Large intestine (tissue), 3 donors: Measurements from ENCODE around the gene S100A13. TPM values are rescaled to one million over a fixed set of nuclear protein-coding genes. Genes with fewer than 3 reads are reported as not detected.

Experiments
- DNase-seq, 2 donors: peaks; one replicate each; pipeline versions ENCODE4 v3.0.0 to v3.0.0-alpha.2; 2013
- H3K27ac ChIP-seq: one replicate; pipeline ENCODE4 v1.5.1; 2013; ENCODE audit warnings: low read length
- H3K27me3 ChIP-seq: 2 replicates; pipeline ENCODE4 v1.6.1; 2013; ENCODE audit warnings: low read length; ENCODE audit not compliant: control insufficient read depth, insufficient read depth
- H3K36me3 ChIP-seq: 2 replicates; pipeline ENCODE4 v1.6.1; 2013; ENCODE audit warnings: low read length; ENCODE audit not compliant: control insufficient read depth, insufficient read depth
- H3K4me1 ChIP-seq: one replicate; pipeline ENCODE4 v1.6.1; 2013; ENCODE audit warnings: low read length; ENCODE audit not compliant: control insufficient read depth, insufficient read depth
- H3K4me3 ChIP-seq: one replicate; pipeline ENCODE4 v1.5.1; 2013; ENCODE audit warnings: low read length
- H3K9me3 ChIP-seq: one replicate; pipeline ENCODE4 v1.6.1; 2013; ENCODE audit warnings: mild to moderate bottlenecking, low read depth, low read length, moderate library complexity; ENCODE audit not compliant: control insufficient read depth
- WGBS: methylation state at CpG from one replicate; pipeline ENCODE4 v1.1.5; 2013; ENCODE audit warnings: low lambda C conversion rate; ENCODE audit not compliant: insufficient coverage; 5-methylcytosine and 5-hydroxymethylcytosine counted together
- polyA plus RNA-seq: library from polyadenylated mRNA; unstranded; fragments of 120-200 nt; gene quantifications from one replicate; pipeline ENCODE4 v1.2.1, GENCODE V29; 2013

Gene S100A13
- polyA plus RNA-seq, 1 donor: 77.2 TPM

DNA sequence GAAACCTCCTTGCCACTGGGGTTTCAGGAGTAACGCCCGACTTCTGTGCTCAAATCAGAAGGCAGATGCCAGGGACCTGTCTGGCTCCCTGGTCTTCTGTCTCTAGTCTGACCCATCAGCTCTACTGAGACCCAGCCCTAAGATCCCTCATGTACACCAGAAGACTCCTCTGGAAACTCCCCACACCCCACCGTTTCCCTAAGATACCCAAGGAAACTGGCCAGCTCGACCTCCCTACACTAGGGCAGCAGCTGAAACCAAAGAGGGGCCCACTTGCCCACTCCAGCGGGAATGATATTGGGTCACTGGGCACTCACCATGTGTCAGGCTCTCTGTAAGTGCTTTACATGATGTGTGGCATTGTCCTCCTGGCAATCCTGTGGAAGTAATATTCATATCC, 13.9 kb downstream of the S100A13 start:
- DNase-seq: no peak
- Histone ChIP-seq H3K4me3 (peak overlapping the region; percentile 76), H3K36me3 (no peaks in the 10 kb centered on the region), H3K9me3 (no peaks in the 10 kb centered on the region), H3K4me1 (peaks cover 70% of the 10 kb centered on the region), H3K27me3 (no peaks in the 10 kb centered on the region), H3K27ac (peak overlapping the region; percentile 94)
- no CpG with 5 or more reads among the region's 5 CpGs for WGBS

DNA sequence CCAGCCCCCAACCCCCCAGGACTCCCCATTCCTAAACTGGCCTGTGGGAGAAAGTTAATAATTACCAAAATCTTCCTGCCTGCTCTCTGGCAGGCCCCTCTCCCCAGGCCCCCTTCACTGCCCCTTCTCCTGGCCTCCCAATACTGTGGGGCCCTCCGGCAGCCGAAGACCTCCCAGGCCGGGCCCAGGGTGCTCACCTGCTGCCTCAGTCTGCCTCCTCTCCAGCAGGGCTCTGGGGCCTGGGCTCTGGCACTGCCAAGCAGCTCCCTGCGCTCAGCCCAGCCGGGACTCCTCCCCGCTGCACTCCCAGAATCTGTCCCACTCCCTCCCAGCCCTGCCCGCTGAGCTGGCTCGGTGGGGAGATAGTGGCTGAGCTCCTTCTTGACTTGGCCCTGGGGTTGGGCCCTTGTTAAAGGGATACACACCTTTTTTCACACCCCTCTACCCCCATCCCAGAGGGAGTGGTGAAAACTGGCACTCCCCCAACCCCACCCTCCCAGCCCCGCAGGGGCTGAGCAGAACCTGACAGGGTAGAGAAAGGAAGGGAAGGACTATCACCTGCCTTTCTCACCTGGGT, 14.5 kb downstream of the S100A13 start, which contains the start of gene S100A16:
TSS of gene S100A16 (minus strand) at position 383 of the 577 bp plus-strand sequence. CDS start 4,986 bp downstream, outside the sequence.
- Histone ChIP-seq H3K27me3 (no peaks in the 10 kb centered on the region), H3K9me3 (peaks cover 4% of the 10 kb centered on the region), H3K4me3 (peak within 1 kb of the TSS; percentile 76), H3K36me3 (peaks cover 3% of the 10 kb centered on the region), H3K27ac (peak within 1 kb of the TSS; percentile 94), H3K4me1 (peaks cover 75% of the 10 kb centered on the region)
- DNase-seq: peak; percentile 81 to 94
- WGBS: no CpG with 5 or more reads among the region's 9 CpGs

DNA sequence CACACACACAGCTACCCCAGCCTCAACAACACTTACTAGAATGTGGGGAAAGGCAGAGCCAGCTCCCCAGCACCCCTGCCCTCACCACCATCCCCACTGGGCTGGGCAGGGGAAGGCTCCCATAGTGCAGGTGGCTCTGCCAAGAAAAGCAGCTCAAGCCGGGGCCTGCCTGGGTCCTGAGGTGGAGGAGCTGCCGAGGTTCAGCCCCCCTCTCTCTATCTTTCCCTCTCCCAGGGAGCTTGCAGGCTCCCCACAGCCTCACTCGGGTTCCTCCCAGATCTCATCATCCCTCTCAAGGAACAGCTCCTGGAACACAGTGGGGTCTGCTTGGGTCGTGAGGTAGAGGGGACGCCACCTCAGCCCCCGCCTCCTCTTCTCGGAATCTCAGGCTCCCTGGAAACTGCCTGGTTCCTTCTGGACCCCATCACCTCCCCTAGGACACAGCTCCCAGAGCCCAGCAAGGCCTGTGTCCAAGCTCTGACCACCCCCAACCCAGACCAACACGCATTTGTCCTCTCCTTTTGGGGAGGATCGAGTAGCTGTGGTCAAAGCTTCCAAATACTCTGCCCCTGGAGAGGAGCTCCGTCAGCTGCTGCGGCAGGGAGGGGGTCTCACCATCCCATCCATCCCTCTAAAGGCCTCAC, 15.1 kb downstream of the S100A13 start:
- Histone ChIP-seq H3K36me3 (peaks cover 10% of the 10 kb centered on the region), H3K9me3 (peaks cover 4% of the 10 kb centered on the region), H3K27ac (peak overlapping the region; percentile 94), H3K4me1 (peaks cover 72% of the 10 kb centered on the region), H3K27me3 (no peaks in the 10 kb centered on the region), H3K4me3 (peak overlapping the region; percentile 76)
- DNase-seq: peak in 1 of 2 donors; percentile 66
- WGBS: no CpG with 5 or more reads among the region's 11 CpGs

DNA sequence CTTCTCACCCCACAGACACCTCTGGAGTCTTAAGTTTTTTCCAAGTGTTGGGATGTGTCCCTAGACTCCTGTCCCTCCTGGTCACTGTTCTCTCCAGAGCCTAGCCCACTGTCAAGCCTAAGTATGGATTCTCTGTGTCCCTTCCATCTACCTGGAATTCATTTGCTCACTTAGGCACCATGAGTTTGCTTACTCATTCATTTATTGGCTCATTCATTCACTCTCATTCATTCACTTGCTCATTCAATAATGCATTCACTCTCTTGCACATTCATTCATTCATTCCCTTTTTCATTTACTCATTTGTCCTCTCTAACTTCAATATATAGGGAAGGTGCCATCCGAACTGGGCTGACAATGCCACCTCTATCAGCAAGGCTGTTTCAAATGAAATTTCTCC, 15.9 kb downstream of the S100A13 start:
- Histone ChIP-seq H3K9me3 (peaks cover 4% of the 10 kb centered on the region), H3K4me3 (peak overlapping the region; percentile 76), H3K36me3 (peaks cover 18% of the 10 kb centered on the region), H3K4me1 (peaks cover 63% of the 10 kb centered on the region), H3K27ac (peak overlapping the region; percentile 94), H3K27me3 (no peaks in the 10 kb centered on the region)
- no CpG with 5 or more reads among the region's 1 CpG for WGBS
- peak in 1 of 2 donors; percentile 38 for DNase-seq

DNA sequence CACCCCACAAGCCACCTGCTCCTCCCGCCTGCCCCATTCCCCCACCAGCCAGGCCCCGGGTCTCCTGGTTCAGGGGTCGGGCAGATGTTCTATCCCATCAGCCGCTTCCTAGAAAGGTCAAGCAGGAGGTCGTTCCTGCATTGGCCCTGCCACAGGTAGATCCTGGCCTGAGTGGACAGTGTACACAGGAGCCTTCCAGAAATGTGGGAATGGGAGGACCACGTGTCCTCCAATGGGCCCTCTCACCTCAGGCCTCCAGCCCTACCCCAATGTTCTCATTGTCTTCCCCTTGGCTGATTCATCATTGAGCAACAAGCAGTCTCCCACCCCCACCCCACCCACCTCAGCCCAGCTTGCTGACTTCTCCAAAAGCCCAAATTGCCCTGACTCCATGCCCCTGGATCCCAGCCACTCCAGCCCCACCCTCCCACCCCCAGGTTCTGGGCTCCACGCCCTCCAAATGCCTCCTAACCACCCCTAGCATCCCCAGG, 16.4 kb downstream of the S100A13 start:
- Histone ChIP-seq H3K36me3 (peaks cover 19% of the 10 kb centered on the region), H3K27ac (peak overlapping the region; percentile 94), H3K4me1 (peaks cover 60% of the 10 kb centered on the region), H3K27me3 (no peaks in the 10 kb centered on the region), H3K4me3 (no peak overlapping the region), H3K9me3 (peaks cover 4% of the 10 kb centered on the region)
- no CpG with 5 or more reads among the region's 7 CpGs for WGBS
- no peak for DNase-seq

DNA sequence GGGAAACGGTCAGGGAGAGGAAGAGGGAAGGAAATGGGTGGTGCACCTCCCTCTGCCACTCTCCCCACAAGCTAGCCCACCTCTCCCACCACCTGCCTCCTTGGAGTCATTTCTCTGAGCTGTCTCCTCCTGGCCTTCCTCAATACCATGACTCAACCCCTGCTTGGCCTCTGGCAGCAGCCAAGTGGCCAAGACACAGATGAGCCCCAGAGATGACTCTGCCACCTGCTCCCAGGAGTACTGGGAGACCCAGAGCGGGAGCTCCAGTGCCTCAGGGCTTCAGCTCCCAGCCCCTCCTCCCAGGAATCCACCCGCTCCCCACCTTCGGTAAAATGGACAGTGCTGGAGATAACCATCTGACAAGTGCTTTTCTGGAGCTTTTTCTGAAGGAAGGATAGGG, 17.0 kb downstream of the S100A13 start:
- Histone ChIP-seq H3K9me3 (peaks cover 4% of the 10 kb centered on the region), H3K27me3 (no peaks in the 10 kb centered on the region), H3K36me3 (peaks cover 19% of the 10 kb centered on the region), H3K27ac (peak overlapping the region; percentile 94), H3K4me1 (peaks cover 55% of the 10 kb centered on the region), H3K4me3 (no peak overlapping the region)
- peak in 1 of 2 donors; percentile 62 for DNase-seq
- no CpG with 5 or more reads among the region's 4 CpGs for WGBS

DNA sequence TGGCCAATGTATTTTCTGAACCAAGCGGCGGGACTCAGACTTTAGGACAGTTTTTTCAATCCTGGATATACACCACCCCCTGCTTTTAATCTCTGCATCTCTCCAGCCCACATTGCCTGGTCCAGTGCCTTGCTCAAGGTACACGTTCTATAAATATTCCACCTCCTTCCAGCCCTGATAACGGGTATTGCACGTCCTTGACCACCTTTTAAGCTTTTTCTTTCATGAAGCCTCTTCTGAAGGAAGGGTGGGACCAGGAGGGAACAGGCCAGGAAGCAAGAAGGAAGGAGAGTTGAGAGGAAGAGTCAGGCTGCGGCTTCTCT, 17.8 kb downstream of the S100A13 start:
- DNase-seq: no peak
- H3K36me3 ChIP-seq: peaks cover 19% of the 10 kb centered on the region
- H3K9me3 ChIP-seq: peaks cover 4% of the 10 kb centered on the region
- H3K4me1 ChIP-seq: peaks cover 47% of the 10 kb centered on the region
- whole genome bisulfite sequencing: 0% methylated on average over 1 of the region's 6 CpGs
- no peaks in the 10 kb centered on the region for H3K27me3 ChIP-seq
- peak overlapping the region; percentile 94 for H3K27ac ChIP-seq
- peak overlapping the region; percentile 26 for H3K4me3 ChIP-seq

DNA sequence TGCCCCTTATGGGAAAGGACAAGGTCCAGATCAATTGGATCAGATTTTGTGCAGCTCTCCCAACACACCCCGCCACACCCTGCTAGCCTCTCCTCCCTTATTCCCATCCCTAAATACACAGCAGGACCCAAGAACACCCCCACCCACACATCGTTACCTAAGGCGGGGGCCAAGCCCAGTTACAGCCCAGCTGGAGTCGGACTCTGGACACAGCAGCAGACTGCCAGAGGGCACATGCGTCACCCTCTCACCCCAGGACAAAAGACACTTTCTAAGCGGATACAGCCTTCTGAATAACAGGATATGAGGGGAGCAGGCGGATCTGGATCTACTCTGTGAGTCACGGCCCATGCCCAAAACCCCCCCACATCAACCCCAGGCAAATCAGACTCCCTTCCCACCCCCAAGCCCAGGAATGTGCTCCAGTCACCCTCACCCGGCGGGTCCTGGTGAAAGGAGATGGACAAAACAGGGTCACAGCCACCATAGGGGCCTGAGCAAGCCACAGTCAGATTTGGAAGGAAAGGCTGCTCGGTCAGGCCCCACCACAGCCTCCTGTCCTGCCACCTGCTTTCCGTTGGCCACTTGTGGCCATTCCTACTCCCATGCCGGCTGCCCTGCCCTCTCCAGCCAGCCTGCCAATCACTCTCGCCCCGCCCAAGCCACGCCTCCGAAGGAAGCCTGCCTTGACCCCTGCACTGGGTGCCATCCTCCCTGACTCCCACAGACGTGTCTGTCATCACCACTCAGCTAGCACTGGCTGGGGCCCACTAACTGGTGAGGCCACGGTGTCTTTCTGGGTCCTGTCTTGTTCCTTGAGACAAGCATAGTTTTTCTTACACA, 18.3 kb downstream of the S100A13 start:
- peak overlapping the region; percentile 94 for H3K27ac ChIP-seq
- H3K4me1 ChIP-seq: peaks cover 42% of the 10 kb centered on the region
- peaks cover 19% of the 10 kb centered on the region for H3K36me3 ChIP-seq
- peak overlapping the region; percentile 26 for H3K4me3 ChIP-seq
- no peaks in the 10 kb centered on the region for H3K27me3 ChIP-seq
- peak; percentile 93 to 97 for DNase-seq
- no CpG with 5 or more reads among the region's 19 CpGs for WGBS
- peaks cover 4% of the 10 kb centered on the region for H3K9me3 ChIP-seq

DNA sequence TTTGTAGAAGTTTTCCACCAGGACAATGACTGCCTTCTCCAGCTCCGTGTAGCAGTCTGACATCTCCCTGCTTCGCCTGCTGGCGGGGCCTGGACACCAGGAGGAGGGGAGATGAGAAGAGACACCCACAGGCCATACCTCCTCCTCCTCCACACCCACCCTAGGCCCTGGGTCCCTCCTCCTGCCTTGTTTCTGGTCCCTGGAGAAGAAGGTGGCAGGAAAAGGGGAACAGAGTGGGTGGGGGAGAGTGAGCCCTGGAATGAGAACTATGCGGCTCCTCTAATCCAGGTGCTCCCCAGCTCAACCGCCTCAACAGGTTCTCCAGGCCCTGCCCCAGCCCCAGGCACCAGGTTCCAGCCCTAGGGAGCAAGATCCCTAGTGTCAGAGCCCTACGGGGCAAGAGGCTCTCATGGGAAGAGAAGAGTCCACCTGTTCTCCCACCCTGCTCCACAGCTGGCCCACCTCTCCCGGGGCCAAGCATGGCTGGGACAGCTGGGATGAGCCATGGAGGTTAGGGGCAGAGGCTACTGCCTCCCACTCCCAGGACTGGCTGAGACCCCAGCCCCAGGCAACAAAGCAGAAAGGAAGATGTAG, 19.1 kb downstream of the S100A13 start:
- Histone ChIP-seq H3K27ac (peak overlapping the region; percentile 94), H3K4me3 (peak overlapping the region; percentile 24), H3K27me3 (no peaks in the 10 kb centered on the region), H3K9me3 (peaks cover 4% of the 10 kb centered on the region), H3K4me1 (peaks cover 35% of the 10 kb centered on the region), H3K36me3 (peaks cover 19% of the 10 kb centered on the region)
- no CpG with 5 or more reads among the region's 7 CpGs for WGBS
- DNase-seq: no peak

DNA sequence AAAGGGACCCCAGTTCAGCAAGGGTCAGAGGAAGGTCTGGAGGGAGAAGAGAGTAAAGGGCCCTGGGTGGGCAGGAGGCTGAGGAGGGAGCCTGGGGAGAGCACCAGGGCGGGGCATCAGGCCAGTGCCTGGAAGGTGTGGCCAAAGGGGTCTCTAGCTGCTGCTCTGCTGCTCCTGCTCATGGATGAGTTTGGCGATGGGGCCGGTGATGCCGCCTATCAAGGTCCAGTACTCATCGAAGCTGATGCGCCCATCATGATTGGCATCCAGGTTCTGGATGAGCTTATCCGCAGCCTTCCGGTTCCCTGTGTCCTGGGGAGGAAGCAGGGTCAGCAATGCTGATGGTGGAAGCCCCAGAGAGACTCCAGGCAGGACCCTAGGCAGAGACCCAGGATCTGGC, 19.9 kb downstream of the S100A13 start:
- Histone ChIP-seq H3K27ac (no peak overlapping the region), H3K9me3 (peaks cover 4% of the 10 kb centered on the region), H3K36me3 (peaks cover 19% of the 10 kb centered on the region), H3K4me3 (no peak overlapping the region), H3K27me3 (no peaks in the 10 kb centered on the region), H3K4me1 (peaks cover 34% of the 10 kb centered on the region)
- no peak for DNase-seq
- no CpG with 5 or more reads among the region's 8 CpGs for WGBS
